Vagina (tissue), 2 donors: Measurements from ENCODE around the gene TMEM114. TPM values are rescaled to one million over a fixed set of nuclear protein-coding genes. Genes with fewer than 3 reads are reported as not detected.

Experiments used
- DNase-seq, 2 donors: peaks; one replicate each; pipeline ENCODE4 v3.0.0-alpha.2; 2017; ENCODE audit errors: extremely low spot score in 2 of 2
- H3K27ac ChIP-seq: fragments of 200-600 bp; sonication (generic); one replicate; pipeline ENCODE4 v1.5.1; 2019
- H3K27me3 ChIP-seq: fragments of 200-600 bp; sonication (generic); one replicate; pipeline ENCODE4 v1.5.1; 2019
- H3K36me3 ChIP-seq, 2 donors: fragments of 200-600 bp; sonication (generic); one replicate each; pipeline ENCODE4 v1.5.1; 2017 to 2019
- H3K4me1 ChIP-seq: fragments of 200-600 bp; sonication (generic); one replicate; pipeline ENCODE4 v1.5.1; 2019
- H3K4me3 ChIP-seq, 2 donors: fragments of 200-600 bp; sonication (generic); 1 replicate in 1 of 2; 2 replicates in 1 of 2; pipeline ENCODE4 v1.5.1; 2016 to 2019
- H3K9me3 ChIP-seq: fragments of 200-600 bp; sonication (generic); one replicate; pipeline ENCODE4 v1.5.1; 2019
- CTCF ChIP-seq, 3 experiments: fragments of 450-650 bp in 2 of 3; fragments of 200-600 bp in 1 of 3; sonication (generic) in 1 of 3; IDR thresholded peaks; one replicate each; pipeline ENCODE4 v1.5.1; 2017 to 2019; ENCODE audit warnings: antibody characterized with exemption in 3 of 3, mild to moderate bottlenecking in 2 of 3, moderate library complexity in 2 of 3
- POLR2A ChIP-seq, 2 donors: fragments of 450-650 bp; IDR thresholded peaks; one replicate each; pipeline ENCODE4 v1.6.1; 2017; ENCODE audit warnings: antibody characterized with exemption in 2 of 2, mild to moderate bottlenecking in 2 of 2, moderate library complexity in 2 of 2
- POLR2AphosphoS5 ChIP-seq, 2 donors: sonication (generic); formaldehyde crosslinking; IDR thresholded peaks; one replicate each; pipeline ENCODE4 v1.9.0; 2017; ENCODE audit warnings: antibody characterized with exemption in 2 of 2, mild to moderate bottlenecking in 2 of 2, low read depth in 1 of 2; ENCODE audit not compliant: insufficient read depth in 1 of 2
- intact Hi-C: fragments of 100-400 bp; cut with DNase I; formaldehyde crosslinking; loops from one replicate; pipeline ENCODE4 v1.15.1; 2023
- total RNA-seq: library from RNA; depleted of rRNA; stranded (reverse); fragments of >200 nt; gene quantifications from one replicate; pipeline ENCODE4 v1.2.3, GENCODE V29; 2016

TMEM114 gene
- total RNA-seq, 1 donor from 2014 or later, result not detected

GRCh38 chr16:8530752-8531384, 59.4 kb downstream of the TMEM114 start:
- intact Hi-C loops, result no loop called here
- no peaks in the 10 kb centered on the region for H3K36me3 ChIP-seq
- H3K4me1 ChIP-seq, result no peaks in the 10 kb centered on the region
- H3K27ac ChIP-seq, result no peak overlapping the region
- no peaks in the 10 kb centered on the region for H3K9me3 ChIP-seq
- H3K4me3 ChIP-seq, result no peak overlapping the region
- TF ChIP-seq POLR2A (IDR thresholded peaks at IDR 0.05), result no peak
- TF ChIP-seq CTCF (IDR thresholded peaks at IDR 0.05), result no peak
- TF ChIP-seq POLR2AphosphoS5 (IDR thresholded peaks at IDR 0.05; ENCODE audit: insufficient read depth in 1 of 2, low read depth in 1 of 2), result no peak
- H3K27me3 ChIP-seq, result no peaks in the 10 kb centered on the region
- no peak for DNase-seq

- Histone ChIP-seq H3K36me3 (no peaks in the 10 kb centered on the region), H3K4me3 (no peak overlapping the region), H3K27ac (no peak overlapping the region), H3K27me3 (no peaks in the 10 kb centered on the region), H3K4me1 (no peaks in the 10 kb centered on the region), H3K9me3 (no peaks in the 10 kb centered on the region)
- DNase-seq, result no peak
- intact Hi-C loops, result no loop called here
- TF ChIP-seq POLR2A (IDR thresholded peaks at IDR 0.05), result no peak
- no peak for TF ChIP-seq POLR2AphosphoS5 (IDR thresholded peaks at IDR 0.05; ENCODE audit: insufficient read depth in 1 of 2, low read depth in 1 of 2)
- TF ChIP-seq CTCF (IDR thresholded peaks at IDR 0.05), result no peak
Measured at GRCh38 chr16:8528471-8528870, 61.8 kb downstream of the TMEM114 start.

- Histone ChIP-seq H3K4me1 (no peaks in the 10 kb centered on the region), H3K9me3 (no peaks in the 10 kb centered on the region), H3K4me3 (no peak overlapping the region), H3K27me3 (no peaks in the 10 kb centered on the region), H3K36me3 (no peaks in the 10 kb centered on the region), H3K27ac (no peak overlapping the region)
- no peak for DNase-seq
- TF ChIP-seq POLR2A (IDR thresholded peaks at IDR 0.05) (no peak), CTCF (IDR thresholded peaks at IDR 0.05) (no peak), POLR2AphosphoS5 (IDR thresholded peaks at IDR 0.05; ENCODE audit: insufficient read depth in 1 of 2, low read depth in 1 of 2) (no peak)
- intact Hi-C loops, result no loop called here
Measured at GRCh38 chr16:8523932-8524331, 66.4 kb downstream of the TMEM114 start.

- Histone ChIP-seq H3K27me3 (no peaks in the 10 kb centered on the region), H3K36me3 (no peaks in the 10 kb centered on the region), H3K4me3 (no peak overlapping the region), H3K27ac (no peak overlapping the region), H3K9me3 (no peaks in the 10 kb centered on the region), H3K4me1 (no peaks in the 10 kb centered on the region)
- DNase-seq, result no peak
- no peak for TF ChIP-seq POLR2A (IDR thresholded peaks at IDR 0.05)
- no peak for TF ChIP-seq POLR2AphosphoS5 (IDR thresholded peaks at IDR 0.05; ENCODE audit: insufficient read depth in 1 of 2, low read depth in 1 of 2)
- TF ChIP-seq CTCF (IDR thresholded peaks at IDR 0.05), result no peak
- intact Hi-C loops, result no loop called here
Measured at GRCh38 chr16:8522757-8523156, 67.6 kb downstream of the TMEM114 start.

- Histone ChIP-seq H3K36me3 (no peaks in the 10 kb centered on the region), H3K27ac (no peak overlapping the region), H3K4me3 (no peak overlapping the region), H3K27me3 (no peaks in the 10 kb centered on the region), H3K9me3 (no peaks in the 10 kb centered on the region), H3K4me1 (no peaks in the 10 kb centered on the region)
- intact Hi-C loops, result no loop called here
- no peak for TF ChIP-seq CTCF (IDR thresholded peaks at IDR 0.05)
- TF ChIP-seq POLR2A (IDR thresholded peaks at IDR 0.05), result no peak
- TF ChIP-seq POLR2AphosphoS5 (IDR thresholded peaks at IDR 0.05; ENCODE audit: insufficient read depth in 1 of 2, low read depth in 1 of 2), result no peak
- no peak for DNase-seq
Measured at GRCh38 chr16:8519643-8520042, 70.7 kb downstream of the TMEM114 start.
